NCI-H524 treated with DMSO at 0.1 percent for 48 hours (cell line): ENCODE measurements around the gene TRIM24.

Experiments
- DNase-seq: peaks from one replicate; lab custom pipeline; 2025; lab: John Stamatoyannopoulos, UW

TRIM24 gene

DNA sequence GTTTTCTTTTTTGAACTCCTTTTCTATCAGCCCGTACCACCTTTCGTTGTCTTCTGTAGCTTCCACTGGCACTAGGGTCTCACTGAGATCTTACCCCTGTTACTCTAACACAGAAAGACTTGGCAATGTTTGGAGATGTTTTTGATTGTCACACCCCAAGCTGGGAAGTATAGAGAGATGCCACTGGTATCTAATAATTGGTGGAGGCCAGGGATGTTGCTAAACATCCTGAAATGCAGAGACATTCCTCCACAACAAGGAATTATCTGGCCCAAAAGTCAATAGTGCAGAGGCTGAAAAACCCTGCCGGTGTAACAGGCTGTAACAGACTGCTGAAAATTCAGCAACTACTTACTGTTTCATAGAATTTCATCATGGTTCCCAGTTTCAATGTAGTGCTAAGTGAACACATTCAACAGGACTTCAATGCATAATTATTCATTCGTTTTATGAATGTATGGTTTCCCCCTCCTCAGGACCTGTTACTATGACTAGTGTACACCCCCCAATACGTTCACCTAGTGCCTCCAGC, 115.9 kb downstream of the TRIM24 start:
- no peak for DNase-seq

DNA sequence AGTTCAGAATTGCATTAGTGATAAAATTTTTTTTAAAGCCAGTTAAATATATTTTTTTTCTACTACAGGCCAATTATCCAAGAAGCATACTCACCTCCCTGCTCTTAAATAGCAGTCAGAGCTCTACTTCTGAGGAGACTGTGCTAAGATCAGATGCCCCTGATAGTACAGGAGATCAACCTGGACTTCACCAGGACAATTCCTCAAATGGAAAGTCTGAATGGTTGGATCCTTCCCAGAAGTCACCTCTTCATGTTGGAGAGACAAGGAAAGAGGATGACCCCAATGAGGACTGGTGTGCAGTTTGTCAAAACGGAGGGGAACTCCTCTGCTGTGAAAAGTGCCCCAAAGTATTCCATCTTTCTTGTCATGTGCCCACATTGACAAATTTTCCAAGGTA, 119.1 kb downstream of the TRIM24 start:
- DNase-seq: no peak

DNA sequence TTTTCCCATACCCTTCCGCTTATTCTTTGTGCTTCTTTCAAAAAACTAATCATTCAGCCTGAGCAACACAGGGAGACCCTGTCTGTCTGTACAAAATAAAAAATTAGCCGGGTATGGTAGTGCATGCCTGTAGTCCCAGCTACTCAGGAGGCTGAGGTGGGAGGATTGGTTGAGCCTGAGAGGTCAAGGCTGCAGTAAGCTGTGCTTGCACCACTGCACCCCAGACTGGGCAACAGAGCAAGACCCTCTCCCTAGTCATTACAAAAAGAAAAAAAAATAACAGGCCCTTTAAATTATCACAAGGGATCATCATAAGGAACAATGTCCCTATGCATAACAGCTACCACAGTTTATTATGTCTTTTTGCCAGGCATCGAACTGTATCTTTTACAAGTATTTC, 119.6 kb downstream of the TRIM24 start:
- DNase-seq: no peak

DNA sequence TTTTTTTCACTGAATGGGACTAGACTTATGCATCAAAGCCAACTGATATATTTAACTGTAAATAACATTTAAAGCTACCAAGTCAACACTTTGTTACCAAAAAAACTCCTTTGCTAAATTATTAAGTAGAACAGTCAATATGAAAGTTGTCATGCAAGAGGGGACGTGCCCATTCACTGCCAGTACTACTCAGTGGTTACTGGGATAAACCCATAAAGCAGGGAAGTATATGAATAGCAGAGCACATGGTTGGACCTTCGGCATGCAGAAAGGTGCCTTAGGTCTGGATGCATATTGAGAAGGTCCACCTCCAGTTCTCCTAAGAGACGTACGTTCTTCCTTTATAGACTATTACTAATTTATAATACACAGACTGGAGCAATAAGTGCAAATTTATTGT, 121.0 kb downstream of the TRIM24 start:
- DNase-seq: no peak

DNA sequence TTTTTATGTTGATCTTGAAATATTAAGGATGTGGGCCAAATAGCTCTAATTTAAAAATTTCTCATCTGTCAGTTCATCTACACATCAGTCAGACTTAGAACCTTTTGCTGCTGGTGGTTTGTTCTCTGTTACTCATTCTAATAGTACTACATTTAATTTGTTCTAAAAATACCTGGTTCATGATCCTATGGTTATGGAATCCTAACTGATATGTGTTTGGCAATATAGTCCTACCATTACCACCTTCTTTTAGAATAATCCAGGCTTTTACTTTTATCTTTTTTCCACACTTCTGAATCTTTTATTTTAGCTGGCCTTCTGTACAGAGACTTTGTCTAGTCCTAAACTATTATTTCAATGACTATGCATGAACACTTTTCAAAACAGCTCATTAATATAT, 124.2 kb downstream of the TRIM24 start:
- no peak for DNase-seq

DNA sequence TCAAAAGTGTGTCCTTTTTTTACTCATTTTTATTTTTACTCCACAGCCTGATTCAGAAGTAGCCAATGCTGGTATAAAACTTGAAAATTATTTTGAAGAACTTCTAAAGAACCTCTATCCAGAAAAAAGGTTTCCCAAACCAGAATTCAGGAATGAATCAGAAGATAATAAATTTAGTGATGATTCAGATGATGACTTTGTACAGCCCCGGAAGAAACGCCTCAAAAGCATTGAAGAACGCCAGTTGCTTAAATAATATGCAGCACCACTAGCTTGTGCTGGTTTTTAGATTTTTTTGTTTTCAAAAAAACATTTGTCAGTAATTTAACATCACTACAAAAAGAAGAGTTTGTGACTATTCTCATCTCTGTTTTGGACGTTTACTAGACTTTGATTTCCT, 124.6 kb downstream of the TRIM24 start:
- DNase-seq: no peak

DNA sequence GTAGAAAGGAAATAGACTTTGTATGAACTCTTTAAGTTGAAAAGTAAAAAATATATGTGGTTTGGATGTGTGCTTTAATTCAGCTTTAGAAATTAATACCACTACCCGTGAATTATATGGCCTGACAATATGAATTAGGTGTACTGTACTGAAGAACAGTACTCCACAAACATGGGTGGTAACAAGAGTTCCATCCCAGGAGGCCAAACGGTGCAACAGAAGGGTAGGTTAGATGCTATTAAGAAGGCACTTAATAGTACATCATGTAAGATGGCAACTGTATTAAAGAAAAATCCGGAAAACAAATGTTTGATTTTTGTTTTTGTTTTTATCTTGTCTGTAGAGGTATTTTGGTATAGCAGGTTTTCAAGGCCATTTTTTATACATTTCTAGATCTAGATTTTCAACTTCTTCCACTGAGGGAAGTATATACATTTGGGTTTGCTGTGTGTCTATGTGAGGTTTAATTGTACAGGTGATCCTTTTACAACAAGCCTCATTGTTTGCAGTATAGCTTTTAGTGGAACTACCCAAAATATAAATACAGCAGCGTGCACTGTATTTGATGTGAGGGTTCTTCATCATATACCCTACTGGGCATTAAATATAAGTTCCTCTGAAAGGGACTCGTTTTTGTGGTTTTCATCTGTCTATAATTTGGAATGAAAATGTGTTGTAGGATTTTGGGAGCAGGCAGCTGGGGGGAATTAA, 125.4 kb downstream of the TRIM24 start:
- no peak for DNase-seq

DNA sequence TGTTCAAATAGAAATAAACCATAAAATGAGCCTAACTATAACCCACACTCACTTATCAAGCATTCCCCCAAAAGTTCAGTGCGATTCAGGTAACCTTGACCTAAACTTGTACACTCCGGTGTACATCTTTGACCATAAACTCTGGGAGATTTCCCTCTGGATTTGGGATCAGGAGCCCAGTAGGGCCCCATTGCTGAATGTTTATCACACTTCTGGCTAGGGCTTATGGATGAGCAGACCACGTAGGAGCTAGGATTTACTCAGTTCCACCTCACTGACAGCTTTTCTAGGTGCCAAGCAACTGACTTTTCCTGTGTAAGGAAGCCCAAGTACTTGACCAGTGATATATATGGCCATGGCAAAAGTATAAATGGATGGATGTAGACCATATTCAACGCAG, 127.4 kb downstream of the TRIM24 start:
- no peak for DNase-seq

DNA sequence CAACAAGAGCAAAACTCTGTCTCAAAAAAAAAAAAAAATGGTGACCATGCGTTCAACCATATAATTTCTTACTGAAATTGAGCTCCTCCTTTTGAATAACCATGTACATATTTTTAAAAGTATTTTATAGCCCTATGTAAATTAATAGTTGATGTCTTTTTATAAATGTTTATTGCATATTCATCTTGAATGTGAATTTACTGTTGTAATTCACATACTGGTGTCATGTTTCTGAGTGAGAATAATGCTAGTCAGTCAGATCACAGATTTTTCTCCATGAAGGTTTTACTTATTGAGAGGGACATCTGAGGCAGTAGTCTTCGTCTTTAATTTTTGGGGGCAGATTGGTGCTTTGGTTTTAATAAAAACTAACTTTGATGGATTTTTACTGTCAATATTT, 128.9 kb downstream of the TRIM24 start:
- DNase-seq: no peak

DNA sequence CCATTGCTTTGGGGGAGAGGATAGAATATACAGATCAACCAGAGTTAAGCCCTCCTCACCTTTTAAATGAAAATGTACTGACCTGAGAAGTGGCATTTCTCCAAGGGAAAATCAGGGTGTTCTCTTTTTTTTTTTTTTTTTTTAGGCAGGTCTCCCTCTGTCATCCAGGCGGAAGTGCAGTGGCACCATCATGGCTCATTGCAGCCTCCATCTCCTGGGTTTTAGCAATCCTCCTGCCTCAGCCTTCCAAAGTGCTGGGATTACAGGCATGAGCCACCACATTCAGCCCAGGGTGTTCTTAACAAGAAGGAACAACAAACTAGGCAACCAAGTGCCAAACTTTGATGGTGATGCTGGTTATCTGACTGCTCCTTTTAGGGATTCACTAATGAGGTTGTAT, 130.1 kb downstream of the TRIM24 start:
- DNase-seq: no peak

DNA sequence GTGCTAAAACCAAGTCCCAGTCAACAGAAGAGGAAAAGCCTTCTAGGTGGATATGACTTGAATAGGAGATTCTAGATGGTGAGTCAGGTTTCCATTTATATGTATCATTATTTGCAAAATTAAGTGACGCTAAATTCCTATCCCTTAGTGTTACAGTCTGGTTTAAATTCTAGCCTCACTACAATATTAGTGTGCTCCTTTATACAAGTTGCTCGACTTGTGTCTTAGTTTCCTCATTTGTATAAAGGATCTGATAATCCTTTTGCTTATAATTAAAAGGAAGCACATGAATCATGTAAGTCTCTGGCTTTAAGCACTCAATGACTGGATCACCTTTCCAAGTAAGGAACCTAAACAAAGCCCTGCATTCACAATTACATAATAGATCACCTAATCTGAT, 135.4 kb downstream of the TRIM24 start:
- DNase-seq: no peak

DNA sequence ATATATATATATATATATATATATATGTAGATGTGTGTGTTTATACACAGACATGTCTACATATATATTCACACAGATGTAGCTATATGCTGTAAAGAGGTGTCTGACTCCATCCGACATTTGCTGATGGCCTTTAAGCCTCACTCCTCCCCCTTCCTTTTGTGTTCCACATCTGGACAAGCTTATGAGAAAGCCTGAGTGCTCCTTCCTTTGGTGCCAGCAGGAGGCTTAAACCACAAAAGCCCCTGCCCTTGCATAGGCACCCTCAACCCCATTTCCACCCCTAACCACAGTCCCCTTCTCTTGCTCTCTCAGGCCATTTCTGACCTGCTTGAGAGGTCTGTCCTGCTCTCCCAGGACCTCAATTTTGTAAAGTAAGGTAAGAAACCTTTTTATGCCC, 142.4 kb downstream of the TRIM24 start:
- DNase-seq: no peak

DNA sequence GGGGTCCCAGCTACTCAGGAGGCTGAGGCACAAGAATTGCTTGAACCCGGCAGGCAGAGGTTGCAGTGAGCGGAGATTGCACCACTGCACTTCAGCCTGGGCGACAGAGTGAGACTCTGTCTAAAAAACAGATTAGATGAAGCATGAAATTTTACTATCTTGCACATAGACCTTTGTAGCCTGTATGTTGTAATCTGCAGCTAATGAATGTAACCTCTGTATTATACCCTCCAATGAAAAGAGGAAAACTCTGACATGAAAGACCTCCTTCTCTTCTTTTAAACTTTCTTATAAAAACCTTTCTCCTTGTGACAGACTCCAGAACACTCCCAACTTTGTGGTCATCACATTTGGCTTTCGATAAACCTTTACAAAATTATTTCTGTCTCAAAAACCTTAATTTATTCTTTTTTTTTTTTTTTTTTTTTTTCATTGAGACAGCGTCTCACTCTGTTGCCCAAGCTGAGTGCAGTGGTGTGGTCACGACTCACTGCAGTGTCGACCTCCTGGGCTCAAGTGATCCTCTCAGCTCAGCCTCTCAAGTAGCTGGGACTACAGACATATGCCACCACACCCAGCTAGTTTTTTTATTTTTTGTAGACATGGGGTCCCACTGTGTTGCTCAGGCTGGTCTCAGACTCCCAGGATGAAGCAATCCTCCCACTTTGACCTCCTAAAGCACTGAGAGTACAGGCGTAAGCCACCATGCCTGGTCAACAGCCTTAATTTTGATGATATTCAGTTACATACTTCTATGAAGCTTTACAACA, 143.7 kb downstream of the TRIM24 start:
- DNase-seq: no peak

DNA sequence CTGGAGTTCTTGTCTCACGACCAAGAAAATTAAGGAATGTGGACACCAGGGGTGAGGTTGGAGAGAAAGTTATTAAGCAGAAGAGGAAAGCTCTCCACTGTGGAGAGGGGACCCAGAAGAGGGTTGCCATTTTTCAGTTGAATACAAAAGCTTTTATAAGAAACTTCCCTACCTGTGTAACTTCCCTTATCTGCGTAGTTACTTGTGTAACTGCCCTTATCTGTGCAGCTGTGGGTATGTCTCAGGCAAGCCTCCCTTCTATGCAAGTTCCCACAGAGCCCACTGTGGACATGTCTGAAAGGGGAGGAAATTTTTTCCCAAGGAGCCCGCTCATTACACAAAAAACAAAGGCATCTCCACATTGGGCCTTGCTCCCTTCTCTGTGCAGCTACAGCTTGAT, 146.2 kb downstream of the TRIM24 start:
- no peak for DNase-seq

DNA sequence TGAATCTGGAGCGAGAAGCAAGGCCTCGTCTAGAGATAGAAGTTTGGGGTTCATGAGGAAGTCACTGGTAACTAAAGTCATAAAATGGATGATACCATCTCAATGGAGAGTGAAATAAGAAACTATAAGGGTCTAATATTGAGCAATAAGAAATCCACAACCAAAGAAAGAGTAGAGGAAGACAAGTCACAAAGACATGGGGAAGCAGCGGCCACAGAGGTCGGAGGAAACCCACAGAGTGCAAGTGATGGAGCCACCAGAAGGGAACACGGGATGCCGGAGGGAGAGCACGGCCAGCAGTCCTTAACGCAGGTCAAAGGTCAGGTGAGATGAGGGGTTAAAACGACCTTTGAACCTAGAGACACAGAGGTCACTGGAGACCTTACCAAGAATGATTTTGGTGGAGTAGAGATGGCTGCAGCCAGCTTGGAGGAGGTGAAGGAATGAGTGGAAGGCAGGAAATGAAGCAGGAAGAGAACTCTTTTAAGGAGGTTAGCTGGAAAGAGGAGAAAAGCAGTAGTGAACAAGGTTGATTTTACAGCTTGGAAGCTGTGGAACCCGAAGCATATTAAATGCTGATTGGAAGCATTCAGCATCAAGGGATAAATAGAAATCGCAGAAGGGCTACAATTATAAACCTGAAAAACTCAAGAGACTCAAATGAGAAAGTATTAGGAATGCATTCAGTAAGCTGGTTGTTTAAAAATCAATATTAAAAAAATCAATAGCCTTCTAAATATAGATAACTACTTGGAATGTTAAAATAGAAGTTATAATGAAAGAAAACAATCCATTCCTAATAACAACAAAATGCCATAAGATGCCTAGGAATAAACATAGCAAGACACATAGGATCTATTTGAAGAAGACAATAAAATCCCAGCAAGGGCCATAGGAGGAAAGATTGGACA, 147.4 kb downstream of the TRIM24 start:
- DNase-seq: no peak

DNA sequence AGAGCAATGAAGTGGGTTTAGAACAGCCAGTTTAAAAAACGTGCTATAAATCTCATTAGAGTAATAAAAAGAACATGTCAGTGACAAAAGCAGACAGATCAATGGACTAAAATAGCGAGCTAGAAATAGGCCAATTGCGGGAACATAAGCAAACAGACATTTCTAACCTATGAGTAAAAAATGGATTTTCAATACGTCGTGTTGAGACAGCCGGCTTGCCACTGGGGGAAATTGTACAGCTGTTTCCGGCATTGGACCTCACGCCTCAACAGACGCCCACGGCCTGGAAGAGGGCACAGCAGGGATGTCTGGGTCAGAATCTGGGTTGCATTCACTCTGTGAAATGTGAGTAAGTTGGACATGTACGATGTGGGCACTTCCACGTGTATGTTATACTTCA, 148.2 kb downstream of the TRIM24 start:
- no peak for DNase-seq

DNA sequence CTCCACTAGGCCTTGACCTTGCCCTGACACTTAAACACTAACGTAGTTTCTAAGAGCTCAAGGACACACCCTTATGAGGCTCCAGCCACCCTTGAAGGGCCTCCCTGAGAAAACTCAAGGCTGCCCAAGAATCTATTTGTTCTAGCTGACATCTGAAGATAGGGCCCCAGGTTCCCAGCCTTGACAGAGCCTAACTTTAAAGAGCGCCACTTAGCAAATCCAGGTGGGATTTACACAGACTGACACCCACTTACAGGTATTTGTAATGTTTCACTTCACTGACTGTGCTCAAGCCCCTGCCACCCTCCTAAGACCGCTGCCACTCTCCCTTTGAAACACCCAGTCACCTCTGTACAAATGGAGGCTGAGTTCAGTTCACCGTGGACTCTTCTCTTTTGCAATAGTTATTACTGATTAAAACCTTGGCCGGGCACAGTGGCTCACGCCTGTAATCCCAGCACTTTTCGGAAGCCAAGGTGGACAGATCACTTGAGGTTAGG, 150.7 kb downstream of the TRIM24 start:
- DNase-seq: no peak

DNA sequence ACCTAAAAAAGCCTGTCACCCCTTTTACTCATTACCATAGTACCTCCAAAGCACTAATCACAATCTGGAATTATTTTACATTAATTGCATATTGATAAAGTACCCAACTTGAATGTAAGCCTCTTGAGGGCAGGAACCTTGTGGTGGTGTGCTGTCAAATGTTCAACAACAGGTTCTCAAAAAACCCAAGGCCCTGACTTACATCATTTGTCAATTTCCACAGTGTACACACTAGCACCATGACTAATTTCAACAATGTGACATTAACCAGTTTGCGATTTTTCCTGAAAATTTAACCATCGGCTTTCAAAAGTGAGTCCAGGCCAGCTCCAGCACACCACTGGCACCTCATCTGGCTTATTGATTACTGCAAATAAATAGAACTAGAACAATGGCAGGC, 153.6 kb downstream of the TRIM24 start:
- no peak for DNase-seq

DNA sequence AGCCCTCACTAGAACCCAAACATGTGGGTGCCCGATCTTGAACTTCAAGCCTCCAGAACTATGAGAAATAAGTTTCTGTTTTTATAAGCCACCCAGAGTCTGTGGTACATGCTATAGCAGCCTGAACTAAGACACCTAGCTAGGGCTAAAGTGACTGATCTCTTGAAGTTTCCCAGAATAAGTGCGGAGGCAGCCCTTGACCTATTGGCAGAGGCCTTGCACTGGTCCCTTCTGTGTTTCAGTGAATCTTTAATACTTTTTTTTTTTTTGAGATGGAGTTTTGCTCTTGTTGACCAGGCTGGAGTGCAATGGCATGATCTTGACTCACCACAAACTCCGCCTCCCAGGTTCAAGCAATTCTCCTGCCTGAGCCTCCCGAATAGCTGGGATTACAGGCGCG, 156.0 kb downstream of the TRIM24 start:
- DNase-seq: no peak

DNA sequence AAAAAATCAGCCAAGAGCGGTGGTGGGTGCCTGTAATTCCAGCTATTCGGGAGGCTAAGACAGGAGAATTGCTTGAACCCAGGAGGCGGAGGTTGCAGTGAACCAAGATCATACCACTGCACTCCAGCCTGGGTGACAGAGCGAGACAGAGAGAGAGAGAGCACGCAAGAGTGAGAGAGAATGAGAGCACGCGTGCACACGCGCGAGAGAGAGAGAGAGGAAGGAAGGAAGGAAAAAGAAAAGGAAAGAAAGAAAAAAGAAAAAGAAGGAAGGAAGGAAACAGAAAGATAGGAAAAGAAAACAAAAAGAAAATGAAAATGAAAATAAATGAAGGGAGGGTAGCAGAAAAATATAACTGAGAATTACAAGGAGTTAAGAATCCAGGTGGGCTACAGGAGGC, 158.4 kb downstream of the TRIM24 start:
- no peak for DNase-seq

DNA sequence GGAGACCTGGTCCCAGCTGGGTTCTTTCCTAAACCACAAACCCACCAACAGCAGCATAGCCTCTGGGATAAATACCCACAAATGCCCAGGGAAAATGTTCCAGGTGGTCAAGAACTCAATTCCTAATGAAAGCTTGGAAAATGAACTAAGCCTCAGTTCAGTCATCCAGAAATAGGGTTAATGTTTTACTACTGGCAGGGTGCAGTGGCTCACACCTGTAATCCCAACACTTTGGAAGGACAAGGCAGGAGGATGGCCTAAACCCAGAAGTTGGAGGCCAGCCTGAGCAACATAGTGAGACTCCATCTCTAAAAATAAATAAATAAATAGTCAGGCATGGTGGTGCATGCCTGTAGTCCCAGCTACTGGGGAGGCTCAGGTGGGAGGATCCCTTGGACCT, 158.9 kb downstream of the TRIM24 start:
- no peak for DNase-seq

DNA sequence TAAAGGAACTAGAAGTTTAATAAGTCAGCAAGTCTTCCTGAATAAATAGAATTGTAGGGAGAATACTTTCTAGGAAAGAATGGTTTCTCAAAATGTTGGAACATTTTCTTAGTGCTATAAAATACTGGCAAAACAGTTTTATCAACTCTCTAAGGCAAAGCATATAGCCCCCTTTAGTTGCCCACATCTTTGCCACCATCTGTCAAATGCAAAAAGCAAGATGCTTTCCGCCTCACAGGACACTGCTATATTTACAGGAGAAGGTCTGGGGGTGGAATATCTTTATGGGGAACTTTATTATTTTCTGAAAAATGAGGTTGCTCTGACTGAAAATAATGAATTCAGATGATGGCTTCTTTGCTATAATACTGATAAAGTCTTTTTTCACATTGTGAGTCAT, 162.8 kb downstream of the TRIM24 start:
- DNase-seq: no peak
